Kidney (tissue), 14 donors: ENCODE measurements around the gene PRKAR1A. TPM values are rescaled to one million over a fixed set of nuclear protein-coding genes. Genes with fewer than 3 reads are reported as not detected.

Source experiments
- DNase-seq, 5 donors: peaks; one replicate each; pipeline ENCODE4 v3.0.0-alpha.2; 2013 to 2020
- FAIRE-seq: peaks from 2 replicates; lab custom pipeline; 2012; peaks lifted over from hg19 to GRCh38; lab: Jason Lieb, UNC
- H3K27ac ChIP-seq, 2 donors: one replicate each; pipeline ENCODE4 v1.7.0; 2013; ENCODE audit warnings: low read depth in 2 of 2, low read length in 2 of 2, inconsistent platforms in 1 of 2
- H3K27me3 ChIP-seq: one replicate; pipeline ENCODE4 v1.7.1; 2013; ENCODE audit warnings: low read length, inconsistent platforms; ENCODE audit not compliant: control insufficient read depth, insufficient read depth
- H3K36me3 ChIP-seq, 3 donors: one replicate each; pipeline versions ENCODE4 v1.7.0 to v1.7.1; 2013; ENCODE audit warnings: low read length in 3 of 3, control low read depth in 1 of 3, inconsistent platforms in 1 of 3; ENCODE audit not compliant: insufficient read depth in 3 of 3, control insufficient read depth in 2 of 3
- H3K4me1 ChIP-seq, 3 donors: one replicate each; pipeline versions ENCODE4 v1.7.0 to v1.7.1; 2013; ENCODE audit warnings: low read length in 3 of 3, inconsistent platforms in 1 of 3, low read depth in 1 of 3; ENCODE audit not compliant: control insufficient read depth in 2 of 3, insufficient read depth in 2 of 3
- H3K4me3 ChIP-seq, 3 donors: one replicate each; pipeline versions ENCODE4 v1.7.0 to v1.8.1; 2013; ENCODE audit warnings: low read length in 3 of 3, control low read depth in 1 of 3, inconsistent platforms in 1 of 3
- H3K9ac ChIP-seq, 3 donors: one replicate each; pipeline versions ENCODE4 v1.7.0 to v1.7.1; 2013; ENCODE audit warnings: low read length in 3 of 3, control low read depth in 1 of 3, inconsistent platforms in 1 of 3
- H3K9me3 ChIP-seq, 3 donors: one replicate each; pipeline versions ENCODE4 v1.7.0 to v1.7.1; 2013; ENCODE audit warnings: low read length in 3 of 3, control low read depth in 1 of 3, inconsistent platforms in 1 of 3; ENCODE audit not compliant: control insufficient read depth in 2 of 3, insufficient read depth in 1 of 3
- CTCF ChIP-seq: IDR thresholded peaks from 3 replicates; pipeline ENCODE4 v1.5.1; 2012; ENCODE audit warnings: mild to moderate bottlenecking, moderate library complexity, borderline replicate concordance; ENCODE audit not compliant: insufficient read depth; ENCODE audit errors: extremely low read depth
- intact Hi-C: fragments of 100-400 bp; cut with DNase I; formaldehyde crosslinking; loops from one replicate; pipeline ENCODE4 v1.11.1; 2022
- polyA plus RNA-seq: library from polyadenylated mRNA; stranded (reverse); fragments of 350-450 nt; fragmentation: Illumina TruSeq; extraction: RNeasy Lipid Tissue Mini Kit (QIAGEN cat#74804); gene quantifications from one replicate; pipeline ENCODE4 v1.2.3, GENCODE V29; 2014; ENCODE audit warnings: low read depth, low replicate concordance; ENCODE audit not compliant: insufficient read depth
- total RNA-seq: library from RNA; stranded (reverse); fragmentation: NEBNext Ultra II Directional; extraction: Animal tissue kit (Norgen Biotek cat#: 25700); gene quantifications from one replicate; pipeline ENCODE4 v1.2.1, GENCODE V29; 2021
- donor health status: control.
- donor health status: control.
- donor health status: control.
- donor health status: control.
- donor health status: control.
- donor health status: DM: yes; HTN: yes; CAD: no.
- donor health status: Normal renal cell carcinoma (clear cell type).

PRKAR1A gene
- total and polyA plus RNA-seq, 2 donors from 2014 or later = 92.3 to 340 TPM

- Histone ChIP-seq H3K9me3 (no peaks in the 10 kb centered on the region), H3K4me1 (no peaks in the 10 kb centered on the region), H3K27ac (no peak overlapping the region), H3K4me3 (no peak overlapping the region), H3K27me3 (no peaks in the 10 kb centered on the region), H3K36me3 (no peaks in the 10 kb centered on the region), H3K9ac (no peak overlapping the region)
- DNase-seq (no peak), FAIRE-seq (no peak)
- intact Hi-C loops = no loop called here
- no peak for TF ChIP-seq CTCF
Observed at GRCh38 chr17:68564415-68565111, 52.3 kb downstream of the PRKAR1A start.

- no peaks in the 10 kb centered on the region for H3K27me3 ChIP-seq
- H3K36me3 ChIP-seq = no peaks in the 10 kb centered on the region
- FAIRE-seq = no peak
- H3K9ac ChIP-seq = no peak overlapping the region
- no peaks in the 10 kb centered on the region for H3K9me3 ChIP-seq
- no peak overlapping the region for H3K27ac ChIP-seq
- no peak for DNase-seq
- intact Hi-C loops = no loop called here
- TF ChIP-seq CTCF = no peak
- no peaks in the 10 kb centered on the region for H3K4me1 ChIP-seq
- no peak overlapping the region for H3K4me3 ChIP-seq
Observed at GRCh38 chr17:68565661-68566441, 53.6 kb downstream of the PRKAR1A start.

GRCh38 chr17:68566442-68566738 is 54.2 kb downstream of the PRKAR1A start:
- no peak for TF ChIP-seq CTCF
- H3K9ac ChIP-seq = no peak overlapping the region
- DNase-seq (no peak), FAIRE-seq (no peak)
- no peak overlapping the region for H3K4me3 ChIP-seq
- H3K4me1 ChIP-seq = no peaks in the 10 kb centered on the region
- H3K27me3 ChIP-seq = no peaks in the 10 kb centered on the region
- intact Hi-C loops = no loop called here
- no peaks in the 10 kb centered on the region for H3K36me3 ChIP-seq
- no peaks in the 10 kb centered on the region for H3K9me3 ChIP-seq
- no peak overlapping the region for H3K27ac ChIP-seq
